ENCODE measurements around the gene CNTN4.

DNA sequence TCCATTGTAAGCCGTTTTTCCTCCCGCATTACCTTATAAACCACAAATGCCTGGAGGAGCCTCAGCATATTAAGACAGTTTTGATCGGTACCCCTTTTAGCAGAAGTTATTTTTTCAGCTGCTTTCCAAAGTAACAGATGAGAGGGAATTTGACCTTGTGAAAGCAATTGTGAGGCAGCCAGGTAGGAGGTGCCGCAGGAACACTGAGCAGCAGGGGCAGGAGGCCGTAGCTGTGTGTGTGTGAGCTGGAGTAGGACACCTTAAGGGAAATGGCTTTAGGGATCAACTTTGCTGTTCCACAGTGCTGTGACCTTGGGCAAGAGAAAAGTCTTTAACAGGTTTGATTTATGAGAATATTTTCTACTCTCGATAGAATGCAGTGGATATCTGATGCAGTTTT, 529.5 kb downstream of the CNTN4 start:
- TF ChIP-seq, protein P1, sequence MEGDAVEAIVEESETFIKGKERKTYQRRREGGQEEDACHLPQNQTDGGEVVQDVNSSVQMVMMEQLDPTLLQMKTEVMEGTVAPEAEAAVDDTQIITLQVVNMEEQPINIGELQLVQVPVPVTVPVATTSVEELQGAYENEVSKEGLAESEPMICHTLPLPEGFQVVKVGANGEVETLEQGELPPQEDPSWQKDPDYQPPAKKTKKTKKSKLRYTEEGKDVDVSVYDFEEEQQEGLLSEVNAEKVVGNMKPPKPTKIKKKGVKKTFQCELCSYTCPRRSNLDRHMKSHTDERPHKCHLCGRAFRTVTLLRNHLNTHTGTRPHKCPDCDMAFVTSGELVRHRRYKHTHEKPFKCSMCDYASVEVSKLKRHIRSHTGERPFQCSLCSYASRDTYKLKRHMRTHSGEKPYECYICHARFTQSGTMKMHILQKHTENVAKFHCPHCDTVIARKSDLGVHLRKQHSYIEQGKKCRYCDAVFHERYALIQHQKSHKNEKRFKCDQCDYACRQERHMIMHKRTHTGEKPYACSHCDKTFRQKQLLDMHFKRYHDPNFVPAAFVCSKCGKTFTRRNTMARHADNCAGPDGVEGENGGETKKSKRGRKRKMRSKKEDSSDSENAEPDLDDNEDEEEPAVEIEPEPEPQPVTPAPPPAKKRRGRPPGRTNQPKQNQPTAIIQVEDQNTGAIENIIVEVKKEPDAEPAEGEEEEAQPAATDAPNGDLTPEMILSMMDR (IDR thresholded peaks at IDR 0.05), result no peak
- TF ChIP-seq POLR2A (IDR thresholded peaks at IDR 0.05) (no peak), EP300 (IDR thresholded peaks at IDR 0.05) (no peak)

All from ovary (tissue), 3 donors.